A549 (cell line): ENCODE data around the gene SORCS2. TPM values are rescaled to one million over a fixed set of nuclear protein-coding genes. Genes with fewer than 3 reads are reported as not detected.

Source experiments
- ATAC-seq, 2 experiments: fragments of 200-7000 bp in 1 of 2; fragments of >200 bp in 1 of 2; cut with Nextera tagmentation in 1 of 2; cut with Tn5 transposase in 1 of 2; 3 replicates each; pipeline versions ENCODE4 v1.8.0 to v1.9.1; 2018 to 2020; ENCODE audit warnings: mild to moderate bottlenecking in 1 of 2, moderate library complexity in 1 of 2
- CTCF ChIA-PET: fragments of 300-600 bp; sonication (Branson Sonifier 250); formaldehyde crosslinking; extraction: SDS; loops from one replicate; lab custom pipeline; 2021; ENCODE audit warnings: antibody characterized with exemption, inconsistent platforms; lab: Yijun Ruan, JAX
- POLR2A ChIA-PET: fragments of 350-600 bp; formaldehyde crosslinking; extraction: SDS; loops from one replicate; lab custom pipeline; 2021; ENCODE audit warnings: antibody characterized with exemption, inconsistent platforms; lab: Yijun Ruan, JAX
- DNase-seq, 2 experiments: peaks; one replicate each; pipeline versions ENCODE4 v3.0.0 to v3.0.0-alpha.2; 2011 to 2016; ENCODE audit warnings: low read depth in 1 of 2, low spot score in 1 of 2
- FAIRE-seq: peaks from 2 replicates; lab custom pipeline; 2011; peaks lifted over from hg19 to GRCh38; lab: Jason Lieb, UNC
- H3K27ac ChIP-seq, 2 experiments: fragments of >200 bp; sonication (Bioruptor Twin); formaldehyde crosslinking; 3 replicates each; pipeline ENCODE4 v1.5.1; 2016 to 2017
- H3K4me1 ChIP-seq: fragments of >200 bp; sonication (Bioruptor Twin); formaldehyde crosslinking; 3 replicates; pipeline ENCODE4 v1.6.1; 2016
- H3K4me2 ChIP-seq: fragments of >200 bp; sonication (Bioruptor Twin); formaldehyde crosslinking; 3 replicates; pipeline ENCODE4 v1.6.1; 2016
- H3K4me3 ChIP-seq: fragments of >200 bp; sonication (Bioruptor Twin); formaldehyde crosslinking; 3 replicates; pipeline ENCODE4 v1.5.1; 2016
- H3K9me3 ChIP-seq: fragments of >200 bp; sonication (Bioruptor Twin); formaldehyde crosslinking; 3 replicates; pipeline ENCODE4 v1.6.1; 2016
- CBX8 ChIP-seq: fragments of 200-600 bp; sonication (generic); IDR thresholded peaks from 2 replicates; pipeline ENCODE4 v1.6.1; 2016
- CEBPB ChIP-seq, 2 experiments: fragments of >200 bp in 1 of 2; sonication (Bioruptor Twin) in 1 of 2; formaldehyde crosslinking in 1 of 2; IDR thresholded peaks; 2 replicates each; pipeline ENCODE4 v1.6.1; 2012 to 2016
- CHD2 ChIP-seq: fragments of 150-350 bp; IDR thresholded peaks from 2 replicates; pipeline ENCODE4 v1.6.1; 2014; ENCODE audit warnings: low read length; ENCODE audit not compliant: partially characterized antibody
- CHD4 ChIP-seq: fragments of 200-600 bp; sonication (generic); IDR thresholded peaks from 2 replicates; pipeline ENCODE4 v1.6.1; 2016; ENCODE audit warnings: antibody characterized with exemption, mild to moderate bottlenecking, borderline replicate concordance
- EHMT2 ChIP-seq: fragments of 200-600 bp; sonication (generic); IDR thresholded peaks from 2 replicates; pipeline ENCODE4 v1.6.1; 2016; ENCODE audit warnings: antibody characterized with exemption, low read depth, mild to moderate bottlenecking, moderate library complexity
- ESRRA ChIP-seq: fragments of 150-350 bp; IDR thresholded peaks from 2 replicates; pipeline ENCODE4 v1.6.1; 2014; ENCODE audit warnings: mild to moderate bottlenecking, low read length, borderline replicate concordance
- FOSL2 ChIP-seq, 2 experiments: fragments of 450-650 bp in 1 of 2; fragments of >200 bp in 1 of 2; sonication (Bioruptor Twin) in 1 of 2; formaldehyde crosslinking; IDR thresholded peaks; 2 replicates each; pipeline versions ENCODE4 v1.5.0 to v1.6.1; 2016 to 2020; ENCODE audit warnings: mild to moderate bottlenecking in 1 of 2, moderate library complexity in 1 of 2
- GATA3 ChIP-seq: IDR thresholded peaks from 2 replicates; pipeline ENCODE4 v1.6.1; 2012; ENCODE audit warnings: borderline replicate concordance
- HDAC2 ChIP-seq: fragments of 200-600 bp; sonication (generic); IDR thresholded peaks from 2 replicates; pipeline ENCODE4 v1.6.1; 2016
- HEYL ChIP-seq: fragments of 250-450 bp; sonication (Bioruptor Pico); IDR thresholded peaks from 2 replicates; pipeline ENCODE4 v1.8.0; 2021; ENCODE audit warnings: mild to moderate bottlenecking, moderate library complexity
- JUN ChIP-seq, 2 experiments: fragments of >200 bp; sonication (Bioruptor Twin); formaldehyde crosslinking; IDR thresholded peaks; 2 replicates in 1 of 2; 3 replicates in 1 of 2; pipeline ENCODE4 v1.6.1; 2016 to 2017
- KDM1A ChIP-seq: fragments of 200-600 bp; sonication (generic); IDR thresholded peaks from 2 replicates; pipeline ENCODE4 v1.6.1; 2016; ENCODE audit warnings: low read depth, mild to moderate bottlenecking
- KDM5A ChIP-seq: fragments of 200-600 bp; sonication (generic); IDR thresholded peaks from 2 replicates; pipeline ENCODE4 v1.6.1; 2016; ENCODE audit warnings: antibody characterized with exemption, mild to moderate bottlenecking
- MAFK ChIP-seq: fragments of 450-650 bp; IDR thresholded peaks from 2 replicates; pipeline ENCODE4 v1.6.1; 2014; ENCODE audit not compliant: partially characterized antibody
- MAX ChIP-seq: IDR thresholded peaks from 2 replicates; pipeline ENCODE4 v1.6.1; 2012
- MAZ ChIP-seq: fragments of 150-350 bp; IDR thresholded peaks from 2 replicates; pipeline ENCODE4 v1.6.1; 2014; ENCODE audit warnings: antibody characterized with exemption, low read depth, low read length, borderline replicate concordance
- MYC ChIP-seq: IDR thresholded peaks from 2 replicates; pipeline ENCODE4 v1.6.1; 2012; ENCODE audit warnings: mild to moderate bottlenecking, inconsistent platforms, low read length, improper control_type of control experiment, borderline replicate concordance
- NFE2L2 ChIP-seq: fragments of 150-350 bp; conservative IDR thresholded peaks from 2 replicates; pipeline ENCODE4 v1.6.1; 2014; ENCODE audit warnings: low read length
- NPAS2 ChIP-seq: fragments of 250-450 bp; sonication (Bioruptor Pico); IDR thresholded peaks from 2 replicates; pipeline ENCODE4 v1.8.0; 2022; ENCODE audit warnings: mild to moderate bottlenecking, moderate library complexity, borderline replicate concordance
- PHF8 ChIP-seq: fragments of 200-600 bp; sonication (generic); IDR thresholded peaks from 2 replicates; pipeline ENCODE4 v1.6.1; 2016; ENCODE audit warnings: low read depth, mild to moderate bottlenecking, antibody characterized with exemption, moderate library complexity, borderline replicate concordance
- RAD21 ChIP-seq, 2 experiments: fragments of >200 bp in 1 of 2; sonication (Bioruptor Twin) in 1 of 2; formaldehyde crosslinking in 1 of 2; IDR thresholded peaks in 1 of 2; conservative IDR thresholded peaks in 1 of 2; 2 replicates in 1 of 2; 3 replicates in 1 of 2; pipeline ENCODE4 v1.6.1; 2012 to 2018; ENCODE audit warnings: inconsistent platforms in 1 of 2
- RARB ChIP-seq: fragments of 250-450 bp; sonication (Bioruptor Pico); IDR thresholded peaks from 2 replicates; pipeline ENCODE4 v1.8.0; 2021; ENCODE audit warnings: mild to moderate bottlenecking, moderate library complexity
- RCOR1 ChIP-seq: fragments of 150-350 bp; IDR thresholded peaks from 2 replicates; pipeline ENCODE4 v1.6.1; 2014; ENCODE audit warnings: antibody characterized with exemption, low read length, low read depth
- RFX5 ChIP-seq: fragments of 450-650 bp; IDR thresholded peaks from 2 replicates; pipeline ENCODE4 v1.7.1; 2014; ENCODE audit warnings: antibody characterized with exemption, mild to moderate bottlenecking, moderate library complexity
- RNF2 ChIP-seq: fragments of 200-600 bp; sonication (generic); IDR thresholded peaks from 2 replicates; pipeline ENCODE4 v1.6.1; 2016; ENCODE audit warnings: low read depth, mild to moderate bottlenecking, antibody characterized with exemption, moderate library complexity, borderline replicate concordance
- ZNF302 ChIP-seq: fragments of 250-450 bp; sonication (Bioruptor Pico); IDR thresholded peaks from 2 replicates; pipeline ENCODE4 v1.9.0; 2021; ENCODE audit warnings: inconsistent platforms, mild to moderate bottlenecking, moderate library complexity
- ZSCAN20 ChIP-seq: fragments of 250-450 bp; sonication (Bioruptor Pico); IDR thresholded peaks from 2 replicates; pipeline ENCODE4 v1.8.0; 2022; ENCODE audit warnings: mild to moderate bottlenecking, moderate library complexity
- WGBS: methylation state at CpG from one replicate; pipeline ENCODE4 v1.1.6; 2017; ENCODE audit errors: missing lambda C conversion rate; 5-methylcytosine and 5-hydroxymethylcytosine counted together
- polyA plus RNA-seq, 4 experiments: library from polyadenylated mRNA; depleted of rRNA in 3 of 4; stranded (reverse); fragments of >200 nt; fragmentation: RNase III in 1 of 4; extraction: RNeasy Plus Mini Kit Qiagen cat#74134 plus additional on column Dnase treatment in 1 of 4; gene quantifications; 2 replicates in 3 of 4; 3 replicates in 1 of 4; pipeline ENCODE4 v1.2.3, GENCODE V29; 2011 to 2017
- TF ChIP-seq, protein P1 (sequence below): IDR thresholded peaks from 2 replicates; pipeline ENCODE4 v1.6.1; 2012; ENCODE audit warnings: low read depth, borderline replicate concordance

Gene SORCS2
- polyA plus RNA-seq, 2 of the 4 experiments (the other 2 are of a cell fraction) = 1.4 to 4.6 TPM

DNA sequence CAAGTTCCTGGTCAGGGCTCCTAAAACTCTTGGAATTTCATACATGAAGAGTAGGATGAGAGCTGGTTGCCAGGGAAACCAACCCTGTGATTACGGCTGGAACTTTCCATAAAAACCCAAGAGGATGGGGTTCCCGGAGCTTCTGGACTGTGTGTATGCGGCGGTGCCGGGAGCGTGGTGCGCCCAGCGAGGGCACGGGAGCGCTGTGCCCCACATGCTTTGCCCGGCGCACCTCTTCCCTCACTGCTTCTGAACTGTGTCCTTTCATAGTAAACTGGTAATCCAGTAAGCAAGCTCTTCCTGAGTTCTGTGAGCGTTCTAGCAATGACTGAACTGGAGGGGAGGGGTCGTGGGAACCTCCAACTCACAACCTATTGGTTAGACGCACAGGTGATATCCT is 594.7 kb downstream of the SORCS2 start:
- DNase-seq = no peak
- WGBS = 94% methylated on average over 15 of the region's 15 CpGs
- no peak overlapping the region for H3K4me3 ChIP-seq
- no peaks in the 10 kb centered on the region for H3K9me3 ChIP-seq
- POLR2A ChIA-PET = no interaction called here
- no peak overlapping the region for H3K4me2 ChIP-seq
- no peaks in the 10 kb centered on the region for H3K4me1 ChIP-seq
- no peak for FAIRE-seq
- no peak for ATAC-seq
- TF ChIP-seq EHMT2 = no peak
- TF ChIP-seq CBX8 = no peak
- no peak for TF ChIP-seq FOSL2 (IDR thresholded peaks at IDR 0.05)
- no peak for TF ChIP-seq FOSL2 (CRISPR knock-in tag; IDR thresholded peaks at IDR 0.05)
- no peak for TF ChIP-seq CEBPB (IDR thresholded peaks at IDR 0.05)
- no peak for TF ChIP-seq RNF2
- TF ChIP-seq RCOR1 = no peak
- no peak for TF ChIP-seq NFE2L2
- TF ChIP-seq ZSCAN20 = no peak
- TF ChIP-seq NPAS2 (CRISPR knock-in tag) = no peak
- TF ChIP-seq GATA3 = no peak
- no peak for TF ChIP-seq RFX5
- TF ChIP-seq, protein P1, sequence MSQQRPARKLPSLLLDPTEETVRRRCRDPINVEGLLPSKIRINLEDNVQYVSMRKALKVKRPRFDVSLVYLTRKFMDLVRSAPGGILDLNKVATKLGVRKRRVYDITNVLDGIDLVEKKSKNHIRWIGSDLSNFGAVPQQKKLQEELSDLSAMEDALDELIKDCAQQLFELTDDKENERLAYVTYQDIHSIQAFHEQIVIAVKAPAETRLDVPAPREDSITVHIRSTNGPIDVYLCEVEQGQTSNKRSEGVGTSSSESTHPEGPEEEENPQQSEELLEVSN = no peak
- TF ChIP-seq RAD21 (conservative IDR thresholded peaks at IDR 0.05 in 1 of 2, IDR thresholded peaks at IDR 0.05 in 1 of 2) = no peak
- no peak for TF ChIP-seq CHD4
- no peak for TF ChIP-seq CHD2
- no peak for TF ChIP-seq ESRRA
- TF ChIP-seq, all 56 proteins: peak for 0
- no peak overlapping the region for H3K27ac ChIP-seq
- CTCF ChIA-PET = interaction anchor here (1.0 to 1.2 kb wide), 2 partner anchors 17 to 200 kb away, joined by 3 to 4 read pairs; no protein-coding TSS in a partner anchor

DNA sequence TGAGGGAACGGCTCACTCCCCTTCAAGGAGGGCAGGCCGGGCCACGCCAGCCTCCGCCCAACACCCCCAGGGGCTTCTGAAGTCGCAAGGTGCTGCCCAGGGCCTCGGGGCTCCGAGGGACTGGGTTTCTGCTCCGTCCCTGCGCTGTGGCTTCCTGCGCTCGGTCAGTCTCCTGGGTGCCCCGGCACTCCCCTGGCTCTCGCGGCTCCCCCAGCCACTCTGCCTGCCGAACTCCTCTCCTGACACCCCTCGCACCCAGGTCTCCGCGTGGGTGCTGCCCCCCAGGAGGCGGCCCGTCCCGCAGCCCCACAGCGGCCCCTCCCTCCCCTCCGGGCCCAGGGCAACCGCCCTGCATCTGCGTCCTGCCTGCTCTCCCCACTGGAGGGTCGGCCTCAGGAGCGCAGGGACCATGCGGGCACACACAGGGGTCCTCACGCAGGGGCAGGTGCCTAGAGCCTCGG is 595.4 kb downstream of the SORCS2 start:
- no peak for TF ChIP-seq KDM5A
- no peak for TF ChIP-seq KDM1A
- no peak for TF ChIP-seq JUN (IDR thresholded peaks at IDR 0.05)
- TF ChIP-seq MAZ = no peak
- TF ChIP-seq HDAC2 = no peak
- no peak for TF ChIP-seq ZNF302 (CRISPR knock-in tag)
- no peak for TF ChIP-seq CHD2
- TF ChIP-seq ZSCAN20 = no peak
- no peak for TF ChIP-seq MYC
- no peak for TF ChIP-seq RARB (CRISPR knock-in tag)
- TF ChIP-seq MAX = no peak
- no peak for TF ChIP-seq GATA3
- TF ChIP-seq HEYL (CRISPR knock-in tag) = no peak
- TF ChIP-seq CHD4 = no peak
- no peak for TF ChIP-seq PHF8
- no peak for TF ChIP-seq MAFK
- TF ChIP-seq NPAS2 (CRISPR knock-in tag) = no peak
- ATAC-seq (no peak), FAIRE-seq (no peak), DNase-seq (no peak)
- ChIA-PET POLR2A (no interaction called here), CTCF (interaction anchor here (1.2 kb wide), 1 partner anchor 199 kb away, joined by 4 read pairs; no protein-coding TSS in a partner anchor)
- no peaks in the 10 kb centered on the region for H3K9me3 ChIP-seq
- no peak overlapping the region for H3K4me2 ChIP-seq
- WGBS = 92% methylated on average over 16 of the region's 30 CpGs
- no peaks in the 10 kb centered on the region for H3K4me1 ChIP-seq
- no peak overlapping the region for H3K27ac ChIP-seq
- no peak overlapping the region for H3K4me3 ChIP-seq
